ENCODE measurements around the gene POU6F2. TPM values are rescaled to one million over a fixed set of nuclear protein-coding genes. Genes with fewer than 3 reads are reported as not detected.
"Not testable (repeated sequence)": the region's sequence is repeated elsewhere in the genome, so short reads cannot be mapped to it uniquely, and the experiment has no call there.

The POU6F2 gene
- total RNA-seq, 1 donor from 2014 or later, result not detected

- no peak for DNase-seq
Measured at GRCh38 chr7:39002755-39003154, 25.0 kb downstream of the POU6F2 start.

- no peak for DNase-seq
Measured at GRCh38 chr7:39005036-39005435, 27.3 kb downstream of the POU6F2 start.

GRCh38 chr7:39005461-39005860 lies 27.8 kb downstream of the POU6F2 start:
- no peak for DNase-seq

GRCh38 chr7:39013049-39013939 lies 35.6 kb downstream of the POU6F2 start:
- DNase-seq, result not testable (repeated sequence)

GRCh38 chr7:39016609-39017008 lies 38.9 kb downstream of the POU6F2 start:
- DNase-seq, result no peak

GRCh38 chr7:39017369-39017915 lies 39.7 kb downstream of the POU6F2 start:
- DNase-seq, result no peak

GRCh38 chr7:39022796-39023195 lies 45.1 kb downstream of the POU6F2 start:
- DNase-seq, result no peak

- peak; percentile 9 for DNase-seq
Measured at GRCh38 chr7:39027491-39027890, 49.8 kb downstream of the POU6F2 start.

GRCh38 chr7:39033885-39034624 lies 56.3 kb downstream of the POU6F2 start:
- no peak for DNase-seq

- no peak for DNase-seq
Measured at GRCh38 chr7:39035156-39035555, 57.4 kb downstream of the POU6F2 start.

- no peak for DNase-seq
Measured at GRCh38 chr7:39035903-39036302, 58.2 kb downstream of the POU6F2 start.

- no peak for DNase-seq
Measured at GRCh38 chr7:39042670-39043069, 65.0 kb downstream of the POU6F2 start.

- DNase-seq, result no peak
Measured at GRCh38 chr7:39043531-39043930, 65.8 kb downstream of the POU6F2 start.

- DNase-seq, result no peak
Measured at GRCh38 chr7:39044489-39044888, 66.8 kb downstream of the POU6F2 start.

- DNase-seq, result no peak
Measured at GRCh38 chr7:39045231-39045630, 67.5 kb downstream of the POU6F2 start.

GRCh38 chr7:39051279-39051678 lies 73.6 kb downstream of the POU6F2 start:
- DNase-seq, result no peak

GRCh38 chr7:39051707-39052106 lies 74.0 kb downstream of the POU6F2 start:
- no peak for DNase-seq

- no peak for DNase-seq
Measured at GRCh38 chr7:39054731-39055130, 77.0 kb downstream of the POU6F2 start.

- no peak for DNase-seq
Measured at GRCh38 chr7:39056153-39056552, 78.4 kb downstream of the POU6F2 start.

GRCh38 chr7:39062811-39063210 lies 85.1 kb downstream of the POU6F2 start:
- DNase-seq, result no peak

- no peak for DNase-seq
Measured at GRCh38 chr7:39069031-39069430, 91.3 kb downstream of the POU6F2 start.

GRCh38 chr7:39069896-39070881 lies 92.5 kb downstream of the POU6F2 start:
- DNase-seq, result no peak
